HEK293 (cell line): Measurements from ENCODE around the gene SELENOF.

Experiments used
- CTCF ChIA-PET: fragments of 350-600 bp; formaldehyde crosslinking; extraction: SDS; loops from one replicate; lab custom pipeline; 2021; ENCODE audit warnings: antibody characterized with exemption; lab: Yijun Ruan, JAX
- POLR2A ChIA-PET: fragments of 300-600 bp; formaldehyde crosslinking; extraction: SDS; loops from one replicate; lab custom pipeline; 2020; ENCODE audit warnings: antibody characterized with exemption, inconsistent platforms; lab: Yijun Ruan, JAX
- H3K27ac ChIP-seq: fragments of 200-500 bp; sonication (Bioruptor generic); 2 replicates; pipeline ENCODE4 v1.5.1; 2014; ENCODE audit warnings: low read depth, low read length, control low read depth, inconsistent platforms; ENCODE audit errors: extremely low read depth
- H3K36me3 ChIP-seq, 2 experiments: fragments of 200-500 bp in 1 of 2; sonication (Bioruptor generic) in 1 of 2; 1 replicate in 1 of 2; 2 replicates in 1 of 2; pipeline ENCODE4 v1.5.1; 2014 to 2017; ENCODE audit warnings: inconsistent platforms in 2 of 2, low read length in 2 of 2; ENCODE audit not compliant: control insufficient read depth in 2 of 2, insufficient read depth in 1 of 2
- H3K4me1 ChIP-seq: fragments of 200-500 bp; sonication (Bioruptor generic); 2 replicates; pipeline ENCODE4 v1.5.1; 2014; ENCODE audit warnings: mild to moderate bottlenecking, low read length, inconsistent platforms; ENCODE audit not compliant: control insufficient read depth, insufficient read depth
- H3K4me3 ChIP-seq: 2 replicates; pipeline ENCODE4 v1.5.1; 2011; ENCODE audit warnings: low read depth, mild to moderate bottlenecking, control low read depth, low read length, moderate library complexity
- H3K9me3 ChIP-seq: fragments of 200-500 bp; sonication (Bioruptor generic); 2 replicates; pipeline ENCODE4 v1.5.1; 2014; ENCODE audit warnings: low read depth, low read length, inconsistent platforms; ENCODE audit not compliant: control insufficient read depth, insufficient read depth
- EGR2 ChIP-seq: fragments of 450-650 bp; formaldehyde crosslinking; IDR thresholded peaks from 2 replicates; pipeline ENCODE4 v1.5.1; 2016; ENCODE audit warnings: low read depth, missing biosample characterization, missing genetic modification characterization
- HIC1 ChIP-seq: fragments of 450-650 bp; formaldehyde crosslinking; IDR thresholded peaks from 2 replicates; pipeline ENCODE4 v1.5.1; 2016; ENCODE audit warnings: missing biosample characterization, missing genetic modification characterization
- SP7 ChIP-seq: fragments of 450-650 bp; formaldehyde crosslinking; IDR thresholded peaks from 2 replicates; pipeline ENCODE4 v1.5.1; 2016; ENCODE audit warnings: missing biosample characterization, missing genetic modification characterization
- ZNF132 ChIP-seq: fragments of 450-650 bp; formaldehyde crosslinking; IDR thresholded peaks from 2 replicates; pipeline ENCODE4 v1.5.1; 2017; ENCODE audit warnings: missing biosample characterization, missing genetic modification characterization, borderline replicate concordance
- ZNF24 ChIP-seq: fragments of 450-650 bp; formaldehyde crosslinking; IDR thresholded peaks from 2 replicates; pipeline ENCODE4 v1.5.1; 2016; ENCODE audit warnings: missing biosample characterization, missing genetic modification characterization
- ZNF350 ChIP-seq: fragments of 450-650 bp; formaldehyde crosslinking; IDR thresholded peaks from 2 replicates; pipeline ENCODE4 v1.5.0; 2017; ENCODE audit warnings: missing biosample characterization, mild to moderate bottlenecking, missing genetic modification characterization
- ZNF510 ChIP-seq: fragments of 450-650 bp; formaldehyde crosslinking; IDR thresholded peaks from 2 replicates; pipeline ENCODE4 v1.5.1; 2018; ENCODE audit warnings: mild to moderate bottlenecking, missing genetic modification characterization, missing biosample characterization; ENCODE audit not compliant: insufficient replicate concordance
- ZNF596 ChIP-seq: fragments of 450-650 bp; IDR thresholded peaks from 2 replicates; pipeline ENCODE4 v1.5.0; 2018; ENCODE audit warnings: missing biosample characterization, mild to moderate bottlenecking, missing genetic modification characterization, moderate library complexity
- ZNF654 ChIP-seq: fragments of 450-650 bp; formaldehyde crosslinking; IDR thresholded peaks from 2 replicates; pipeline ENCODE4 v1.5.1; 2016; ENCODE audit warnings: low read depth, missing biosample characterization, missing genetic modification characterization
- ZNF660 ChIP-seq: fragments of 450-650 bp; IDR thresholded peaks from 2 replicates; pipeline ENCODE4 v1.5.1; 2018; ENCODE audit warnings: missing biosample characterization, mild to moderate bottlenecking, missing genetic modification characterization
- TF ChIP-seq, protein P1 (sequence below): fragments of 450-650 bp; formaldehyde crosslinking; IDR thresholded peaks from 2 replicates; pipeline ENCODE4 v1.5.1; 2016; ENCODE audit warnings: missing biosample characterization, missing genetic modification characterization
- TF ChIP-seq, protein P2 (sequence below): fragments of 450-650 bp; formaldehyde crosslinking; IDR thresholded peaks from 2 replicates; pipeline ENCODE4 v1.5.1; 2016; ENCODE audit warnings: missing biosample characterization, missing genetic modification characterization

The SELENOF gene

GRCh38 chr1:86852289-86852688, 61.6 kb downstream of the SELENOF start:
- H3K27ac ChIP-seq: no peak overlapping the region
- no peak for TF ChIP-seq HIC1 (tag by site-specific recombination)
- no peaks in the 10 kb centered on the region for H3K9me3 ChIP-seq
- ChIA-PET CTCF (no interaction called here), POLR2A (no interaction called here)
- no peak overlapping the region for H3K4me3 ChIP-seq
- no peaks in the 10 kb centered on the region for H3K4me1 ChIP-seq
- no peaks in the 10 kb centered on the region for H3K36me3 ChIP-seq

- ChIA-PET POLR2A (no interaction called here), CTCF (interaction anchor here (1.3 kb wide), 1 partner anchor 16 kb away, joined by 3 read pairs; no protein-coding TSS in a partner anchor)
- Histone ChIP-seq H3K36me3 (no peaks in the 10 kb centered on the region), H3K4me3 (no peak overlapping the region), H3K27ac (no peak overlapping the region), H3K4me1 (0 out of 2 replicates have a peak, but pooled peaks cover 5% of the 10 kb centered on the region), H3K9me3 (no peaks in the 10 kb centered on the region)
- TF ChIP-seq ZNF24 (no peak), ZNF596 (no peak), ZNF510 (tag by site-specific recombination) (no peak), EGR2 (no peak), HIC1 (tag by site-specific recombination) (no peak), ZNF660 (tag by site-specific recombination) (no peak), SP7 (no peak), ZNF654 (no peak), ZNF132 (tag by site-specific recombination) (no peak), ZNF350 (tag by site-specific recombination) (no peak)
- TF ChIP-seq, protein P1, sequence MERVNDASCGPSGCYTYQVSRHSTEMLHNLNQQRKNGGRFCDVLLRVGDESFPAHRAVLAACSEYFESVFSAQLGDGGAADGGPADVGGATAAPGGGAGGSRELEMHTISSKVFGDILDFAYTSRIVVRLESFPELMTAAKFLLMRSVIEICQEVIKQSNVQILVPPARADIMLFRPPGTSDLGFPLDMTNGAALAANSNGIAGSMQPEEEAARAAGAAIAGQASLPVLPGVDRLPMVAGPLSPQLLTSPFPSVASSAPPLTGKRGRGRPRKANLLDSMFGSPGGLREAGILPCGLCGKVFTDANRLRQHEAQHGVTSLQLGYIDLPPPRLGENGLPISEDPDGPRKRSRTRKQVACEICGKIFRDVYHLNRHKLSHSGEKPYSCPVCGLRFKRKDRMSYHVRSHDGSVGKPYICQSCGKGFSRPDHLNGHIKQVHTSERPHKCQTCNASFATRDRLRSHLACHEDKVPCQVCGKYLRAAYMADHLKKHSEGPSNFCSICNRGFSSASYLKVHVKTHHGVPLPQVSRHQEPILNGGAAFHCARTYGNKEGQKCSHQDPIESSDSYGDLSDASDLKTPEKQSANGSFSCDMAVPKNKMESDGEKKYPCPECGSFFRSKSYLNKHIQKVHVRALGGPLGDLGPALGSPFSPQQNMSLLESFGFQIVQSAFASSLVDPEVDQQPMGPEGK: no peak
- TF ChIP-seq, protein P2, sequence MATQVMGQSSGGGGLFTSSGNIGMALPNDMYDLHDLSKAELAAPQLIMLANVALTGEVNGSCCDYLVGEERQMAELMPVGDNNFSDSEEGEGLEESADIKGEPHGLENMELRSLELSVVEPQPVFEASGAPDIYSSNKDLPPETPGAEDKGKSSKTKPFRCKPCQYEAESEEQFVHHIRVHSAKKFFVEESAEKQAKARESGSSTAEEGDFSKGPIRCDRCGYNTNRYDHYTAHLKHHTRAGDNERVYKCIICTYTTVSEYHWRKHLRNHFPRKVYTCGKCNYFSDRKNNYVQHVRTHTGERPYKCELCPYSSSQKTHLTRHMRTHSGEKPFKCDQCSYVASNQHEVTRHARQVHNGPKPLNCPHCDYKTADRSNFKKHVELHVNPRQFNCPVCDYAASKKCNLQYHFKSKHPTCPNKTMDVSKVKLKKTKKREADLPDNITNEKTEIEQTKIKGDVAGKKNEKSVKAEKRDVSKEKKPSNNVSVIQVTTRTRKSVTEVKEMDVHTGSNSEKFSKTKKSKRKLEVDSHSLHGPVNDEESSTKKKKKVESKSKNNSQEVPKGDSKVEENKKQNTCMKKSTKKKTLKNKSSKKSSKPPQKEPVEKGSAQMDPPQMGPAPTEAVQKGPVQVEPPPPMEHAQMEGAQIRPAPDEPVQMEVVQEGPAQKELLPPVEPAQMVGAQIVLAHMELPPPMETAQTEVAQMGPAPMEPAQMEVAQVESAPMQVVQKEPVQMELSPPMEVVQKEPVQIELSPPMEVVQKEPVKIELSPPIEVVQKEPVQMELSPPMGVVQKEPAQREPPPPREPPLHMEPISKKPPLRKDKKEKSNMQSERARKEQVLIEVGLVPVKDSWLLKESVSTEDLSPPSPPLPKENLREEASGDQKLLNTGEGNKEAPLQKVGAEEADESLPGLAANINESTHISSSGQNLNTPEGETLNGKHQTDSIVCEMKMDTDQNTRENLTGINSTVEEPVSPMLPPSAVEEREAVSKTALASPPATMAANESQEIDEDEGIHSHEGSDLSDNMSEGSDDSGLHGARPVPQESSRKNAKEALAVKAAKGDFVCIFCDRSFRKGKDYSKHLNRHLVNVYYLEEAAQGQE (tag by site-specific recombination): no peak
Observed at GRCh38 chr1:86849756-86850155, 64.2 kb downstream of the SELENOF start.
